Suprapubic skin (tissue), 4 donors: Measurements from ENCODE around the gene CDC42EP4. TPM values are rescaled to one million over a fixed set of nuclear protein-coding genes. Genes with fewer than 3 reads are reported as not detected.
A peak's percentile ranks its signal among the peaks of the same experiment; 100 is the strongest.

ENCODE experiments used
- DNase-seq, 2 donors: peaks; one replicate each; pipeline ENCODE4 v3.0.0-alpha.2; 2019; ENCODE audit warnings: low spot score in 2 of 2
- H3K27ac ChIP-seq: fragments of 200-600 bp; sonication (generic); one replicate; pipeline ENCODE4 v1.5.1; 2019
- H3K27me3 ChIP-seq: fragments of 200-600 bp; sonication (generic); one replicate; pipeline ENCODE4 v1.5.1; 2019
- H3K36me3 ChIP-seq: fragments of 200-600 bp; sonication (generic); one replicate; pipeline ENCODE4 v1.5.1; 2019
- H3K4me1 ChIP-seq: fragments of 200-600 bp; sonication (generic); one replicate; pipeline ENCODE4 v1.5.1; 2019
- H3K4me3 ChIP-seq: fragments of 200-600 bp; sonication (generic); one replicate; pipeline ENCODE4 v1.5.1; 2019; ENCODE audit warnings: mild to moderate bottlenecking
- H3K9me3 ChIP-seq: fragments of 200-600 bp; sonication (generic); one replicate; pipeline ENCODE4 v1.5.1; 2019
- CTCF ChIP-seq, 2 donors: fragments of 200-600 bp in 1 of 2; fragments of 450-650 bp in 1 of 2; sonication (generic) in 1 of 2; IDR thresholded peaks; one replicate each; pipeline ENCODE4 v1.5.1; 2016 to 2019; ENCODE audit warnings: antibody characterized with exemption in 2 of 2, mild to moderate bottlenecking in 1 of 2, moderate library complexity in 1 of 2
- EP300 ChIP-seq: sonication (generic); formaldehyde crosslinking; IDR thresholded peaks from one replicate; pipeline ENCODE4 v1.6.1; 2017; ENCODE audit warnings: antibody characterized with exemption
- POLR2A ChIP-seq, 2 donors: fragments of 450-650 bp; IDR thresholded peaks; one replicate each; pipeline ENCODE4 v1.6.1; 2017; ENCODE audit warnings: antibody characterized with exemption in 2 of 2, mild to moderate bottlenecking in 2 of 2, moderate library complexity in 2 of 2
- POLR2AphosphoS5 ChIP-seq, 3 donors: sonication (generic); formaldehyde crosslinking; IDR thresholded peaks; one replicate each; pipeline ENCODE4 v1.6.1; 2017; ENCODE audit warnings: antibody characterized with exemption in 3 of 3
- WGBS: methylation state at CpG from one replicate; pipeline ENCODE4 v1.1.5; 2018; 5-methylcytosine and 5-hydroxymethylcytosine counted together
- total RNA-seq, 4 donors: library from RNA; depleted of rRNA; stranded (reverse); fragments of >200 nt; gene quantifications; one replicate each; pipeline ENCODE4 v1.1.0, GENCODE V29; 2016

CDC42EP4 gene
- total RNA-seq, 4 donors from 2014 or later: 60.0 to 86.8 (median 81.5) TPM

- no peak overlapping the region for H3K4me3 ChIP-seq
Measured at GRCh38 chr17:73285916-73286862, 25.6 kb downstream of the CDC42EP4 start.

GRCh38 chr17:73285603-73285908 is 26.2 kb downstream of the CDC42EP4 start:
- Histone ChIP-seq H3K9me3 (no peaks in the 10 kb centered on the region), H3K36me3 (peaks cover 30% of the 10 kb centered on the region), H3K4me3 (no peak overlapping the region), H3K27ac (no peak overlapping the region), H3K4me1 (peaks cover 72% of the 10 kb centered on the region), H3K27me3 (no peaks in the 10 kb centered on the region)
- no peak for DNase-seq
- no CpG with 5 or more reads among the region's 15 CpGs for WGBS
- TF ChIP-seq POLR2AphosphoS5 (IDR thresholded peaks at IDR 0.05): no peak
- no peak for TF ChIP-seq EP300
- no peak for TF ChIP-seq POLR2A (IDR thresholded peaks at IDR 0.05)
- no peak for TF ChIP-seq CTCF (IDR thresholded peaks at IDR 0.05)

More at GRCh38 chr17:73285916-73286862, 25.6 kb downstream of the CDC42EP4 start:
- Histone ChIP-seq H3K36me3 (peaks cover 30% of the 10 kb centered on the region), H3K9me3 (no peaks in the 10 kb centered on the region), H3K27me3 (no peaks in the 10 kb centered on the region), H3K27ac (peak overlapping the region; percentile 55), H3K4me1 (peaks cover 78% of the 10 kb centered on the region)
- 86% methylated on average over 9 of the region's 52 CpGs for WGBS
- DNase-seq: no peak
- no peak for TF ChIP-seq EP300
- TF ChIP-seq CTCF (IDR thresholded peaks at IDR 0.05): no peak
- TF ChIP-seq POLR2A (IDR thresholded peaks at IDR 0.05): no peak
- TF ChIP-seq POLR2AphosphoS5 (IDR thresholded peaks at IDR 0.05): no peak

- Histone ChIP-seq H3K4me3 (no peak overlapping the region), H3K9me3 (no peaks in the 10 kb centered on the region), H3K4me1 (peaks cover 67% of the 10 kb centered on the region), H3K27me3 (no peaks in the 10 kb centered on the region), H3K36me3 (peaks cover 30% of the 10 kb centered on the region), H3K27ac (no peak overlapping the region)
- 50% methylated on average over 1 of the region's 20 CpGs for WGBS
- DNase-seq: no peak
- TF ChIP-seq POLR2A (IDR thresholded peaks at IDR 0.05) (no peak), EP300 (no peak), CTCF (IDR thresholded peaks at IDR 0.05) (no peak)
Measured at GRCh38 chr17:73284906-73285602, 26.7 kb downstream of the CDC42EP4 start.

GRCh38 chr17:73284354-73284753 is 27.4 kb downstream of the CDC42EP4 start:
- no peak for DNase-seq
- H3K27ac ChIP-seq: no peak overlapping the region
- H3K9me3 ChIP-seq: no peaks in the 10 kb centered on the region
- no peak for TF ChIP-seq CTCF (IDR thresholded peaks at IDR 0.05)
- no peak for TF ChIP-seq POLR2A (IDR thresholded peaks at IDR 0.05)
- no peak for TF ChIP-seq POLR2AphosphoS5 (IDR thresholded peaks at IDR 0.05)
- no peak for TF ChIP-seq EP300
- 80% methylated on average over 8 of the region's 8 CpGs for WGBS
- no peaks in the 10 kb centered on the region for H3K27me3 ChIP-seq
- H3K4me1 ChIP-seq: peaks cover 64% of the 10 kb centered on the region
- no peak overlapping the region for H3K4me3 ChIP-seq
- H3K36me3 ChIP-seq: peaks cover 30% of the 10 kb centered on the region

GRCh38 chr17:73283841-73284282 is 27.9 kb downstream of the CDC42EP4 start:
- Histone ChIP-seq H3K9me3 (no peaks in the 10 kb centered on the region), H3K27me3 (no peaks in the 10 kb centered on the region), H3K4me1 (peaks cover 64% of the 10 kb centered on the region), H3K4me3 (no peak overlapping the region), H3K36me3 (peaks cover 30% of the 10 kb centered on the region), H3K27ac (no peak overlapping the region)
- TF ChIP-seq POLR2A (IDR thresholded peaks at IDR 0.05) (no peak), CTCF (IDR thresholded peaks at IDR 0.05) (no peak), EP300 (no peak), POLR2AphosphoS5 (IDR thresholded peaks at IDR 0.05) (no peak)
- no peak for DNase-seq
- 76% methylated on average over 10 of the region's 10 CpGs for WGBS
